Glomerular visceral epithelial cell (primary cell): ENCODE measurements around the gene SIAH1.
"Not testable (repeated sequence)": the region's sequence is repeated elsewhere in the genome, so short reads cannot be mapped to it uniquely, and the experiment has no call there.

Experiments
- DNase-seq: peaks from one replicate; pipeline ENCODE4 v3.0.0-alpha.2; 2016; ENCODE audit errors: extremely low spot score

The SIAH1 gene, protein sequence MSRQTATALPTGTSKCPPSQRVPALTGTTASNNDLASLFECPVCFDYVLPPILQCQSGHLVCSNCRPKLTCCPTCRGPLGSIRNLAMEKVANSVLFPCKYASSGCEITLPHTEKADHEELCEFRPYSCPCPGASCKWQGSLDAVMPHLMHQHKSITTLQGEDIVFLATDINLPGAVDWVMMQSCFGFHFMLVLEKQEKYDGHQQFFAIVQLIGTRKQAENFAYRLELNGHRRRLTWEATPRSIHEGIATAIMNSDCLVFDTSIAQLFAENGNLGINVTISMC

DNA sequence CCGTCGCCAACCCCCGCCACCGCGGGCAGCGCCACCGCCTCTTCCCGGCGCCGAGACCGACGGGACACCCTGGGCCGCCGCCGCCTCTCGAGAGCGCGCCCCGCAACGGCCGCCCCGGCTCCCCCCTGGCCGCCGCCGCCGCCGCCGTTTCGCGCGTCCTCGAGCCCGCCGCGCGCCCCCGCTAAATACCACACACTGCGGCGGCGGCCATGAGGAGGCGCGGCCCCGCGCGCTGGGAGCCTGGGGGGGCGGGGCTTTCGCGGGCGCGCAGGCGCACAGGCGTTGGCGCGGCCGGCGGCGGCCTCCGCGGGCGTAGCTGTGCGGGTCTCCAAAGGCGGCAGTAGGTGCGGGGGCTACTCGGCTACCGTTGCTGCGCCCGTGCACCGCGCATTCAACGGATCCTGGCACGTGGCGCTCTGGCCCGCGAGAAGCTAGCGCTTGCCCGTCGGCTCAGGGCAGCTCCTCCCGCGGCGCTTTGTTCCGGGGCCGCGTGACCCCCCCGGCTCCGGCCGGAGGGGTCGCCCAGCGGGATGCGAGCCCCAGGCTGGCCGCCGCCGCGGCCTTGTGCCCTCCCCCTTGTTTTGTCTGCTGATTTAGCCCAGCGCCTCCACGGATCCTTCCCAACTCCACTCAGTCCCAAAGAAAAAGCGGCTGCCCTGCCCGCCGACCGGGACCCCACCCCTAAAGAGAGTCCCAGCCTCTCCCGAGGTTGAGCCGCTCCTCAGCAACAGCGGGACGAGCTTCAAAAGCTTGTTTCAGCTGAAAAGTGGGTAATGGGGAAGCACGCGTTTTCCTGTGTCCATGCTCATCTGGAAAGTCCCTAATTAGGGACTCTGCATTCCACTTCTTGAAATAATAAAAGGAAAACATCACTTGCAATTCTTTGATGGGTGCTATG, at the start of gene SIAH1:
SIAH1 (minus strand) TSS at position 161 of the 898 bp plus-strand sequence. CDS start 22,985 bp downstream, outside the sequence.
- DNase-seq, result peak; percentile 84

GRCh38 chr16:48434653-48435317, 49.6 kb upstream of the SIAH1 start:
- DNase-seq, result peak; percentile 16

- DNase-seq, result no peak
These were observed 48.8 kb upstream of the SIAH1 start for GRCh38 chr16:48433850-48434530.

DNA sequence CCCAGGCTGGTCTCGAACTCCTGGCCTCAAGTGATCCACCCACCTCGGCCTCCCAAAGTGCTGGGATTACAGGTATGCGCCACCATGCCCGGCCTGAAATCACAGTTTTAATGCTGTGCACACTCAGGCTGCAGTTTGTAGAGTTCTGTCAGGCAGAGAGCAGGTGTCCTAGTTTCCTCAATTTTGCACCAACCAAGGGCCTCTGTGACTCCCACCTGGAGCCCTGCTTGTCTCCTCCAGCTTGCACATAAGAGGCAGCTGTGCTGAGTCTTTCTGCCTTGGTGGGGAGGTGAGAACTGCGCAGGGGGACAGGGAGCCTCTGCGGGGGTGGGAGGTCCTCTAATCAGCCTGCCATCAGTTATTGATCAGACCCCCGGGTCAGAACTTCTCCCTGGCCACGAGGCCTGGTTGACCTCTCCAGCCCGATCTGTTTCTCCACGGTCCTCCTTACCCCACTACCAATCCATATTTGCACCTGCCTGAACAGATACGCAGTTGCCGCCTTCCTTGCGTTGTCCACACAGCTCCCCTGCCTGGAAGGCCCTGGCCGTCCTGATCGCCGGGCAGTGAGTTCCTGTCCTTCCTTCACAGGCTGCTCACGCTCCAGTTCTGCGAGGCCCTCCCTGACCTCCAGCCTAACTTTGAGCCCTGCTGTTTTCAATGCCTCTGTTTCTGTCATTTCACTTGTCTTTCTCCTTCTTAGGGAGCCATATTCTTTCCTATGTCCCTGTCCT, 48.1 kb upstream of the SIAH1 start:
- DNase-seq, result no peak

DNA sequence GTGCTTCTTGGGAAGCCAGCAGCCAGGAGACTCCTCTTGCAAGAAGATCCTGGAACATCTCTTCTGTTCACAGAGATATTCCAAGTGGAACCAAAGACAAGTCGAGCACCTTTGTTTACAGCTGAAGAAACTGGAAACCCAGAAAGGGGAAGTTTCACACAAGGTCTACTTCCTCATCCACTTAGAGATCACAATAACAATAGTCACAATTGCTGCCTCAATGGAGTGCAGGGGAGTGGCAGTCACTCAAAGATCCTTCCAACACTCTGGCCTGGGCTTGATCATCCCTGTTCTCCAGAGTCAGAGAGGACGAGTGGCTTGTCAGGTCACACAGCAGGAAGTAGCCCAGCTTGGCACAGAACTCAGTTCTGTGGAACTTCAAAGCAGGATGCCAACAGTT, 46.9 kb upstream of the SIAH1 start:
- DNase-seq, result no peak

- no peak for DNase-seq
These were observed 45.7 kb upstream of the SIAH1 start for GRCh38 chr16:48430890-48431289.

GRCh38 chr16:48426244-48427141, 41.3 kb upstream of the SIAH1 start:
- DNase-seq, result peak; percentile 73

GRCh38 chr16:48422537-48422936, 37.3 kb upstream of the SIAH1 start:
- no peak for DNase-seq

GRCh38 chr16:48421741-48422140, 36.5 kb upstream of the SIAH1 start:
- DNase-seq, result no peak

DNA sequence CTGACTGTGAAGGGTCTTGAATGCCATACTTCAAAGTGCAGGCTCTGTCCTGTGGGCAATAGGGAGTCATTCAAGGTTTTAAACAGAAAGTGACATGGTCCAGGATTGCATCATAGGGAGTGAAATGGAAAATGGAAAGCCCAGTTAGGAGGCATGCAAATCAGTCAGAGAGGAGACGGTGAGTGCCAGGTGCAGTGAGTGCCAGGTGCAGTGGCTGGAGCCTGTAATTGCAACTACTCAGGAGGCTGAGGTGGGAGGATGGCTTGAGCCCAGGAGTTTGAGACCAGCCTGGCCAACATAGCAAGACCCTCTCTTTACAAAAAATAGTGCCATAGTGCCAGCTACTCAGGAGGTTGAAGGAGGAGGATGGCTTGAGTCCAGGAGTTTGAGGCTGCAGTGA, 35.2 kb upstream of the SIAH1 start:
- DNase-seq, result no peak

GRCh38 chr16:48416617-48417016, 31.4 kb upstream of the SIAH1 start:
- DNase-seq, result not testable (repeated sequence)

GRCh38 chr16:48413272-48413671, 28.1 kb upstream of the SIAH1 start:
- DNase-seq, result no peak

DNA sequence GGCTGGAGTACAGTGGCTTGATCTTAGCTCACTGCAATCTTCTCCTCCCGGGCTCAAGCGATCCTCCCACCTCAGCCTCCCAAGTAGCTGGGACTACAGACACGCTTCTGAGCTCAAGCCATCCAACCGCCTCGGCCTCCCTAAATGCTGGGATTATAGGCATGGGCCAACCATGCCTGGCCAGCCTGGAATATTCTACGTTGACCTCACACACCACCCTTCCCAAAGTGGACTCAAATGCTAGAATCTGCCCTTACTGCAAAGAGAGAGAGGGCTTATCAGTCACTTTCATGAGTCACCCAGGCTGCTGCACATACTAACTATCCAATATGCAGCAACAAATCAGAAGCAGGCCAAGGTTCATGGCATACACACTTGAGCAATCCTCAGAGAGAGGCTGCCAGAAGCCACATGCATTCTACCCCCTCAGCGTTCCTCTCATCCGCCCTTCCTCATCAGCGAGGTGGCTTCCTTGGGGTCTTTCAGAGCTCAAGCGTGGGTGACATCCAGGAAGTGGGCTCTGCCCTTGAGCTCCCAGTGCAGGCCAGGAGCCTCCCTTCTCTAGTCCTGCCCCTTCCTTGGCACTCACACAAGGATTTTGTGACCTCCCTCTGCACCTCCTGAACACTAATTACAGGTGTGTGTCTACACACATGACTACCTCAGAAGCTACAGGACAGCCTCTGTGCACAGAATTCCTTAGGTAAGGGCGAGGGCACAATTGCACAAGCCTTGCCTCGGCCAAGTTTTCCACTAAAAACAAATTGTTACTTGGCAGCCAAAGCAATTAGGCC, 24.8 kb upstream of the SIAH1 start:
- peak; percentile 69 for DNase-seq

GRCh38 chr16:48408688-48409087, 23.5 kb upstream of the SIAH1 start:
- peak; percentile 56 for DNase-seq

GRCh38 chr16:48405907-48406306, 20.7 kb upstream of the SIAH1 start:
- no peak for DNase-seq

DNA sequence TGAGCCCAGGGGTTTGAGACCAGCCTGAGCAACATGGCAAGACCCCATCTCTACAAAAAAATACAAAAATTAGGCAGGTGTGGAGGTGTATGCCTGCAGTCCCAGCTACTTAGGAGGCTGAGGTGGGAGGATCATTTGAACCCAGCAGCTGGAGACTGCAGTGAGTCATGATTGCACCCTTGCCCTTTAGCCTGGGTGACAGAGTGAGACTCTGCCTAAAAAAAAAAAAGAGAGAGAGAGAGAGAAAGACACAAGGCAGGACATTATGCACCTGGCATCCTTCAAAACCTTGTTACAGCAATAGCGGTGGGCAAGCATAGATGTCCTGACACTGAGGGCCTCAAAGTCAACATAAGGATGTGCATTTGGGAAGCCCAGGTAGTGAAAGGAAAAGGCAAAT, 19.9 kb upstream of the SIAH1 start:
- no peak for DNase-seq

GRCh38 chr16:48402547-48402946, 17.3 kb upstream of the SIAH1 start:
- DNase-seq, result not testable (repeated sequence)

- no peak for DNase-seq
These were observed 10.2 kb upstream of the SIAH1 start for GRCh38 chr16:48395375-48395774.

- no peak for DNase-seq
These were observed 9.1 kb upstream of the SIAH1 start for GRCh38 chr16:48394355-48394703.
